Neural progenitor cell (in vitro differentiated cells): ENCODE measurements around the gene TMEM106B. TPM values are rescaled to one million over a fixed set of nuclear protein-coding genes. Genes with fewer than 3 reads are reported as not detected.
"Not testable (repeated sequence)": the region's sequence is repeated elsewhere in the genome, so short reads cannot be mapped to it uniquely, and the experiment has no call there.

ENCODE experiments used
- DNase-seq: peaks from one replicate; pipeline ENCODE4 v3.0.0-alpha.2; 2016; ENCODE audit warnings: low spot score
- H2AFZ ChIP-seq: fragments of 200-600 bp; sonication (generic); replicated peaks from 2 replicates; pipeline ENCODE4 v1.6.1; 2016; ENCODE audit warnings: antibody characterized with exemption
- H3F3A ChIP-seq: fragments of 200-600 bp; sonication (generic); 2 replicates; pipeline ENCODE4 v1.6.1; 2016; ENCODE audit warnings: antibody characterized with exemption, low read depth
- H3K27ac ChIP-seq: fragments of 200-600 bp; sonication (generic); 2 replicates; pipeline ENCODE4 v1.5.1; 2016; ENCODE audit warnings: mild to moderate bottlenecking
- H3K27me3 ChIP-seq: fragments of 200-600 bp; sonication (generic); 2 replicates; pipeline ENCODE4 v1.6.1; 2016; ENCODE audit warnings: mild to moderate bottlenecking, moderate library complexity
- H3K36me3 ChIP-seq: fragments of 200-600 bp; sonication (generic); 2 replicates; pipeline ENCODE4 v1.5.1; 2016
- H3K4me1 ChIP-seq: fragments of 200-600 bp; sonication (generic); 2 replicates; pipeline ENCODE4 v1.6.1; 2016; ENCODE audit warnings: mixed run types
- H3K4me2 ChIP-seq: fragments of 200-600 bp; sonication (generic); 2 replicates; pipeline ENCODE4 v1.6.1; 2016
- H3K4me3 ChIP-seq: fragments of 200-600 bp; sonication (generic); 2 replicates; pipeline ENCODE4 v1.5.1; 2016
- H3K79me2 ChIP-seq: fragments of 200-600 bp; sonication (generic); 2 replicates; pipeline ENCODE4 v1.6.1; 2016; ENCODE audit warnings: low read depth
- H3K9ac ChIP-seq: fragments of 200-600 bp; sonication (generic); 2 replicates; pipeline ENCODE4 v1.6.1; 2016
- H3K9me3 ChIP-seq: fragments of 200-600 bp; sonication (generic); 2 replicates; pipeline ENCODE4 v1.5.1; 2016; ENCODE audit warnings: low read depth
- H4K20me1 ChIP-seq: fragments of 200-600 bp; sonication (generic); 2 replicates; pipeline ENCODE4 v1.6.1; 2016; ENCODE audit warnings: low read depth
- H3K27ac Mint-ChIP-seq: 3 replicates; pipeline ENCODE4 v1.8.0; 2021; ENCODE audit warnings: mixed read lengths
- H3K27me3 Mint-ChIP-seq: 2 replicates; pipeline ENCODE4 v1.8.0; 2022; ENCODE audit warnings: low read depth, mild to moderate bottlenecking, inconsistent platforms, moderate library complexity, mixed read lengths; ENCODE audit not compliant: insufficient read depth
- H3K36me3 Mint-ChIP-seq: 3 replicates; pipeline ENCODE4 v1.8.0; 2021; ENCODE audit warnings: mixed read lengths
- H3K4me1 Mint-ChIP-seq: 3 replicates; pipeline ENCODE4 v1.8.0; 2021; ENCODE audit warnings: mixed read lengths
- H3K4me3 Mint-ChIP-seq: 3 replicates; pipeline ENCODE4 v1.8.0; 2021; ENCODE audit warnings: mild to moderate bottlenecking, moderate library complexity, mixed read lengths
- H3K9me3 Mint-ChIP-seq: 3 replicates; pipeline ENCODE4 v1.8.0; 2020; ENCODE audit warnings: mixed read lengths
- EZH2 ChIP-seq: fragments of 200-600 bp; sonication (generic); IDR thresholded peaks from 2 replicates; pipeline ENCODE4 v1.6.1; 2017; ENCODE audit warnings: antibody characterized with exemption, mild to moderate bottlenecking, moderate library complexity
- EZH2phosphoT487 ChIP-seq: fragments of 200-600 bp; sonication (generic); IDR thresholded peaks from 2 replicates; pipeline ENCODE4 v1.6.1; 2017; ENCODE audit warnings: antibody characterized with exemption
- total RNA-seq: library from RNA; depleted of rRNA; stranded (reverse); fragments of >200 nt; gene quantifications from 2 replicates; pipeline ENCODE4 v1.2.3, GENCODE V29; 2015; ENCODE audit warnings: low replicate concordance
- TF ChIP-seq, protein P1 (sequence below): fragments of 200-600 bp; sonication (generic); IDR thresholded peaks from 2 replicates; pipeline ENCODE4 v1.5.1; 2017; ENCODE audit warnings: antibody characterized with exemption, mild to moderate bottlenecking

The TMEM106B gene
- total RNA-seq, 1 donor from 2014 or later: 96.5 TPM

DNA sequence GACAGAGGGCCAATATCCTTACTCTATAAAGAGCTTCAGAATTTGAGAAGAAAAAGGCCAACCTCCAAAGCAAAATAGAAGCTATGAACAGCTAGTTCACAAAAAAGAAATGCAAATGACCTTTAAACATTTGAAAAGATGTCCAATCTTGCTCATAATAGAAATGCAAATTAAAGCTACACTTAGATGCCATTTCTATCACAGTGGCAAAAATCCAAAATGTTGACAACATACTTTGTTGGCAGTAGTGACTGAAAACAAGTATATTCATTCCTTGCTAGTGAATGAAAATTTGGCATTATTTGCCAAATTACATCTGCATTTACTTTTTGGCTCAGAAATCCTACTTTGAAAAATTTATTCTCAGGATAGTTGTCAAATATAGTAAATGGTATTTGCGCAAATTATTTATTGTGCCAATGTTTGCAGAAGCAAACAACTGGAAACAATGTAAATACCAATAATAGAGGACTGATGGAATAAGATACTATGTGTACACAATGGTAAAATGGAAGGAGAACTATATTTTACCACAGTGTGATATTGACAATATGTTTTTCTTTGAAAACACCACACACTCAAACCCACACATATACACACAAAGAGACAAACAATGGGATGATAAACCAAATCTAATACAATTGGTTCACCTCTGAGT, 9.4 kb downstream of the TMEM106B start:
- no peaks in the 10 kb centered on the region for H3K27me3 ChIP-seq
- no peaks in the 10 kb centered on the region for H4K20me1 ChIP-seq
- H2AFZ ChIP-seq: no peak overlapping the region
- no peak overlapping the region for H3K4me3 Mint-ChIP-seq
- peaks cover 4% of the 10 kb centered on the region for H3K79me2 ChIP-seq
- DNase-seq: no peak
- H3K4me1 Mint-ChIP-seq: no peaks in the 10 kb centered on the region
- H3K9me3 Mint-ChIP-seq: peaks cover 9% of the 10 kb centered on the region
- peaks cover 35% of the 10 kb centered on the region for H3K36me3 Mint-ChIP-seq
- no peak overlapping the region for H3K4me2 ChIP-seq
- no peaks in the 10 kb centered on the region for H3K4me1 ChIP-seq
- H3K27ac ChIP-seq: no peak overlapping the region
- no peak overlapping the region for H3K27ac Mint-ChIP-seq
- H3K27me3 Mint-ChIP-seq: no peaks in the 10 kb centered on the region
- TF ChIP-seq EZH2phosphoT487 (no peak), EZH2 (no peak)
- TF ChIP-seq, protein P1, sequence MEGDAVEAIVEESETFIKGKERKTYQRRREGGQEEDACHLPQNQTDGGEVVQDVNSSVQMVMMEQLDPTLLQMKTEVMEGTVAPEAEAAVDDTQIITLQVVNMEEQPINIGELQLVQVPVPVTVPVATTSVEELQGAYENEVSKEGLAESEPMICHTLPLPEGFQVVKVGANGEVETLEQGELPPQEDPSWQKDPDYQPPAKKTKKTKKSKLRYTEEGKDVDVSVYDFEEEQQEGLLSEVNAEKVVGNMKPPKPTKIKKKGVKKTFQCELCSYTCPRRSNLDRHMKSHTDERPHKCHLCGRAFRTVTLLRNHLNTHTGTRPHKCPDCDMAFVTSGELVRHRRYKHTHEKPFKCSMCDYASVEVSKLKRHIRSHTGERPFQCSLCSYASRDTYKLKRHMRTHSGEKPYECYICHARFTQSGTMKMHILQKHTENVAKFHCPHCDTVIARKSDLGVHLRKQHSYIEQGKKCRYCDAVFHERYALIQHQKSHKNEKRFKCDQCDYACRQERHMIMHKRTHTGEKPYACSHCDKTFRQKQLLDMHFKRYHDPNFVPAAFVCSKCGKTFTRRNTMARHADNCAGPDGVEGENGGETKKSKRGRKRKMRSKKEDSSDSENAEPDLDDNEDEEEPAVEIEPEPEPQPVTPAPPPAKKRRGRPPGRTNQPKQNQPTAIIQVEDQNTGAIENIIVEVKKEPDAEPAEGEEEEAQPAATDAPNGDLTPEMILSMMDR: no peak
- no peak overlapping the region for H3K4me3 ChIP-seq
- H3K36me3 ChIP-seq: peaks cover 26% of the 10 kb centered on the region
- no peaks in the 10 kb centered on the region for H3K9me3 ChIP-seq
- H3K9ac ChIP-seq: no peak overlapping the region
- no peaks in the 10 kb centered on the region for H3F3A ChIP-seq

DNA sequence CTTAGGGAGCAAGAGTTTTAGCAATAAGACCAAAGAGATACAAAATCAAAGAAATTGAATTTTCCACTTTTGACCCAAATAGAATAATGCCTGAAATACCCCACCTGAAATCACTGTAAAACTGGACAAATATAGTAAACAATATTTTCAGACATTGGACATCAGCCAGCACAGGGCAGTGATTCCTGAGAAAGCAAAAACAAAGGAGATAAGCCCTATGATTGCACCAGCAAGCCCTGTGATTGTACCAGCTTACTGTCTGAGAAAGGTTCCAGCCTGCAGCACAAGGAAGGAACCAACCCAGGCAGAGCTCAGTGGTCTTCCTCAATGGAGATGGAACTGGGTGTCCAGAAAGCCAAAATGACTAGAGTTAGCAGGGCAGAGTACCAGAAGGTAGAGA, 10.3 kb downstream of the TMEM106B start:
- H3K4me3 ChIP-seq: no peak overlapping the region
- H3K27ac ChIP-seq: no peak overlapping the region

DNA sequence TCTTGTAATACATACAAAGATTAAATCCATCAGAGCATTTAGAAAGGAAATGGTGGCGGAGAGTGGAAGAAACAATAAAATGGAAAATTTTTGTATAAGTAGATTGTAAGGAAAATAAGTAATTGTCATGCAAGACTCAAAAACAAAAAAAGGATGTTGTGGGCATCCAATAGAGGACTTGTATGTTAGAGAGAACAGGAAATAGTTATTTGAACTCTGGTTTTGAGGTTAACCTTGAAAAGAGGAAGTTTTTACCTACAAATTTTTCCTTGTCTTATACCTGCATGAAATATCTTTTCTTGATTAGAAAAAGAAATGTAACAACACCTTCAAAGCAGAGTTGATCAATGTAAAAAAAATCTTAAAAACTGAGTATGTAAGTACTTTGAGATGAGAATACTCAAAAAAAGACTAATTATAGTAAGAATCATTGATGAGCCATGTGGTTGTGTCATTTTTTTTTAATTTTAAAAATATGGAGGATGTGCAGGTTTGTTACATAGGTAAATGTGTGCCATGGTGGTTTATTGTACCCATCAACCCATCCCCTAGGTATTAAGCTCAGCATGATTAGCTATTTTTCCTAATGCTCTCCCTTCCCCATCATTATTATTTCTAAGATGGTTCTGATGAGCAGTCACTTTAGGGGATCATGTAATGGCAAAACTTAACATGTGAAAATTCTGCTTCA, 11.9 kb downstream of the TMEM106B start:
- no peaks in the 10 kb centered on the region for H3K4me1 Mint-ChIP-seq
- Histone ChIP-seq H3K36me3 (peaks cover 26% of the 10 kb centered on the region), H4K20me1 (no peaks in the 10 kb centered on the region), H2AFZ (no peak overlapping the region), H3K9me3 (no peaks in the 10 kb centered on the region), H3K27ac (no peak overlapping the region), H3K4me3 (no peak overlapping the region), H3K9ac (no peak overlapping the region), H3F3A (no peaks in the 10 kb centered on the region), H3K4me2 (no peak overlapping the region), H3K4me1 (no peaks in the 10 kb centered on the region), H3K27me3 (no peaks in the 10 kb centered on the region), H3K79me2 (no peaks in the 10 kb centered on the region)
- TF ChIP-seq EZH2phosphoT487 (no peak), EZH2 (no peak)
- TF ChIP-seq, protein P1: no peak
- H3K27ac Mint-ChIP-seq: no peak overlapping the region
- H3K9me3 Mint-ChIP-seq: peaks cover 14% of the 10 kb centered on the region
- H3K36me3 Mint-ChIP-seq: peaks cover 36% of the 10 kb centered on the region
- H3K27me3 Mint-ChIP-seq: no peaks in the 10 kb centered on the region
- no peak overlapping the region for H3K4me3 Mint-ChIP-seq
- no peak for DNase-seq

More for the DNA sequence above, 10.3 kb downstream of the TMEM106B start:
- Histone ChIP-seq H3F3A (no peaks in the 10 kb centered on the region), H3K27me3 (no peaks in the 10 kb centered on the region), H3K4me2 (no peak overlapping the region), H2AFZ (no peak overlapping the region), H3K9ac (no peak overlapping the region), H3K79me2 (no peaks in the 10 kb centered on the region), H3K36me3 (peaks cover 26% of the 10 kb centered on the region), H3K4me1 (no peaks in the 10 kb centered on the region), H3K9me3 (no peaks in the 10 kb centered on the region), H4K20me1 (no peaks in the 10 kb centered on the region)
- Mint-ChIP-seq H3K4me3 (no peak overlapping the region), H3K4me1 (no peaks in the 10 kb centered on the region), H3K36me3 (peaks cover 43% of the 10 kb centered on the region), H3K27me3 (no peaks in the 10 kb centered on the region), H3K9me3 (peaks cover 12% of the 10 kb centered on the region), H3K27ac (no peak overlapping the region)
- TF ChIP-seq EZH2 (no peak), EZH2phosphoT487 (no peak)
- TF ChIP-seq, protein P1: no peak
- no peak for DNase-seq

DNA sequence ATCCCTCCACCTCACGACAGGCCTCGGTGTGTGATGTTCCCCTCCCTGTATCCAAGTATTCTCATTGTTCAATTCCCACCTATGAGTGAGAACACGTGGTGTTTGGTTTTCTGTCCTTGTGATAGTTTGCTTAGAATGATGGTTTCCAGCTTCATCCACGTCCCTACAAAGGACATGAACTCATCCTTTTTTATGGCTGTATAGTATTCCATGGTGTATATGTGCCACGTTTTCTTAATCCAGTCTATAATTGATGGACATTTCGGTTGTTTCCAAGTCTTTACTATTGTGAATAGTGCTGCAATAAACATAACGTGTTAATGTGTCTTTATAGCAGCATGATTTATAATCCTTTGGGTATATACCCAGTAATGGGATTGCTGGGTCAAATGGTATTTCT, 13.9 kb downstream of the TMEM106B start:
- H3K27ac Mint-ChIP-seq, H3K4me3 Mint-ChIP-seq, H3K4me2 ChIP-seq, H4K20me1 ChIP-seq, DNase-seq, H3K4me1 Mint-ChIP-seq, H3K79me2 ChIP-seq, H3K27me3 ChIP-seq, H3K4me3 ChIP-seq, H3K4me1 ChIP-seq, H3K27ac ChIP-seq, H3K27me3 Mint-ChIP-seq, H3F3A ChIP-seq, H2AFZ ChIP-seq, H3K9me3 ChIP-seq, H3K9ac ChIP-seq: not testable (repeated sequence)
- H3K36me3 Mint-ChIP-seq: peaks cover 32% of the 10 kb centered on the region
- H3K9me3 Mint-ChIP-seq: peaks cover 14% of the 10 kb centered on the region
- peaks cover 15% of the 10 kb centered on the region for H3K36me3 ChIP-seq
